Measurements from ENCODE around the gene PPP2R3C.

The PPP2R3C gene

GRCh38 chr14:35133542-35134328, 11.9 kb upstream of the PPP2R3C start:
- no peak overlapping the region for H3K4me3 ChIP-seq (replicated peaks; ENCODE audit: low read depth, low read length)
- DNase-seq (ENCODE audit: extremely low read depth, low read depth), result no peak
- TF ChIP-seq, protein P1, sequence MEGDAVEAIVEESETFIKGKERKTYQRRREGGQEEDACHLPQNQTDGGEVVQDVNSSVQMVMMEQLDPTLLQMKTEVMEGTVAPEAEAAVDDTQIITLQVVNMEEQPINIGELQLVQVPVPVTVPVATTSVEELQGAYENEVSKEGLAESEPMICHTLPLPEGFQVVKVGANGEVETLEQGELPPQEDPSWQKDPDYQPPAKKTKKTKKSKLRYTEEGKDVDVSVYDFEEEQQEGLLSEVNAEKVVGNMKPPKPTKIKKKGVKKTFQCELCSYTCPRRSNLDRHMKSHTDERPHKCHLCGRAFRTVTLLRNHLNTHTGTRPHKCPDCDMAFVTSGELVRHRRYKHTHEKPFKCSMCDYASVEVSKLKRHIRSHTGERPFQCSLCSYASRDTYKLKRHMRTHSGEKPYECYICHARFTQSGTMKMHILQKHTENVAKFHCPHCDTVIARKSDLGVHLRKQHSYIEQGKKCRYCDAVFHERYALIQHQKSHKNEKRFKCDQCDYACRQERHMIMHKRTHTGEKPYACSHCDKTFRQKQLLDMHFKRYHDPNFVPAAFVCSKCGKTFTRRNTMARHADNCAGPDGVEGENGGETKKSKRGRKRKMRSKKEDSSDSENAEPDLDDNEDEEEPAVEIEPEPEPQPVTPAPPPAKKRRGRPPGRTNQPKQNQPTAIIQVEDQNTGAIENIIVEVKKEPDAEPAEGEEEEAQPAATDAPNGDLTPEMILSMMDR (IDR thresholded peaks at IDR 0.05; ENCODE audit: low read depth, low read length, missing control alignments), result no peak

DNA sequence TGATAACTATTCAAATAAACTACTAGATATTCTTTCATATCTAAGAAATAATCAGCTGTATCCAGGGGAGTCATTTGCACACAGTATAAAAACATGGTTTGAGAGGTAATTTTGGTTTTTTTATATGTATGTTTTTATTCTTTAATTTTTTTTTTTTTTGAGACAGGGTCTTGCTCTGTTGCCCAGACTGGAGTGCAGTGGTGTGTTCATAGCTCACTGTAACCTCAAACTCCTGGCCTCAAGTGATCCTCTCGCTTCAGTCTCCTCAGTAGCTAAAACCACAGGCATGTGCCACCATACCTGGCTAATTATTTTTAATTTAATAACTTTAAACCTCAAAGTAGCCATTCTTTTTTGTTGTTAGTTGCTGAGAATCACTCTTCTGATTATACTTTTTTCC, 2.3 kb upstream of the PPP2R3C start:
- no peak for DNase-seq (ENCODE audit: extremely low read depth, low read depth)
- H3K4me3 ChIP-seq (replicated peaks; ENCODE audit: low read depth, low read length), result no peak overlapping the region
- TF ChIP-seq, protein P1 (IDR thresholded peaks at IDR 0.05; ENCODE audit: low read depth, low read length, missing control alignments), result no peak

GRCh38 chr14:35123388-35123703, 1.6 kb upstream of the PPP2R3C start:
- H3K4me3 ChIP-seq (replicated peaks; ENCODE audit: low read depth, low read length), result peak overlapping the region; percentile 90
- TF ChIP-seq, protein P1 (IDR thresholded peaks at IDR 0.05; ENCODE audit: low read depth, low read length, missing control alignments), result no peak
- no peak for DNase-seq (ENCODE audit: extremely low read depth, low read depth)

- peak; percentile 27 for DNase-seq (ENCODE audit: extremely low read depth, low read depth)
- TF ChIP-seq, protein P1 (IDR thresholded peaks at IDR 0.05; ENCODE audit: low read depth, low read length, missing control alignments), result no peak
- peak overlapping the region; percentile 90 for H3K4me3 ChIP-seq (replicated peaks; ENCODE audit: low read depth, low read length)
Observed at GRCh38 chr14:35122696-35123387, 1.1 kb upstream of the PPP2R3C start.

DNA sequence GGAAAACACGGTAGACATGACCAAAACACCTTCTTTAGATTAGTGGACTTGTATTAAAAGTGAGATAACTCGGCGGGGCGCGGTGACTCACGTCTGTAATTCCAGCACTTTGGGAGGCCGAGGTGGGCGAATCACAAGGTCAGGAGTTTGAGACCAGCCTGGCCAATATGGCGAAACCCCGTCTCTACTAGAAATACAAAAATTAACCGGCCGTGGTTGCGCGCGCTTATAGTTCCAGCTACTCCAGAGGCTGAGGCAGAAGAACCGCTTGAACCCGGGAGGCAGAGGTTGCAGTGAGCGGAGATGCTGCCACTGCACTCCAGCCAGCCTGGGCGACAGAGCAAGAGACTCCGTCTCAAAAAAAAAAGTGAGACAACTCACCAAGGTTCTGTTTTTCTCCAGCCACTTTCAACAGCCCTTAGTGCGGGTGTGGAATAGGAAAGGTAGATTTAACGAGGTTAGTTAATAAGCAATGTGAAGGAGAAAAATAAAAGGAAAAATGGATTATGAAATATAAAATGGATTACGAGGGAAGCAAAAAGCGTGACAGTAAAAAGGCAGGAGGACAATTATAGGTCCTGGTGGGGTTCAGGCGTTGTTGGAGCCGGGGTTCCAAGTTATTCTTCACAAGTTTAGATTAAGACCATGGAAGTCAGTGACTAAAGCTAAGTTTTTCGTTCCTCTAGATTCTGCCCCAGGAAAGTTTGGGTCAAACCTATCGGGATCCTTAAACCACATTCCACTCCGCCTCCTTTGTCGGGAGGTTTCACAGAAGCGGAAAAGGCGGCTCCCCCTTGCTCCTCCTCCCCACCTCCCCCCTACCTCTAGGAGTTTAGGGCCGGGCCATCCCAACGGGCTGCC, 534 bp downstream of the PPP2R3C start:
- H3K4me3 ChIP-seq (replicated peaks; ENCODE audit: low read depth, low read length), result peak overlapping the region; percentile 90
- DNase-seq (ENCODE audit: extremely low read depth, low read depth), result no peak
- TF ChIP-seq, protein P1 (IDR thresholded peaks at IDR 0.05; ENCODE audit: low read depth, low read length, missing control alignments), result no peak

DNA sequence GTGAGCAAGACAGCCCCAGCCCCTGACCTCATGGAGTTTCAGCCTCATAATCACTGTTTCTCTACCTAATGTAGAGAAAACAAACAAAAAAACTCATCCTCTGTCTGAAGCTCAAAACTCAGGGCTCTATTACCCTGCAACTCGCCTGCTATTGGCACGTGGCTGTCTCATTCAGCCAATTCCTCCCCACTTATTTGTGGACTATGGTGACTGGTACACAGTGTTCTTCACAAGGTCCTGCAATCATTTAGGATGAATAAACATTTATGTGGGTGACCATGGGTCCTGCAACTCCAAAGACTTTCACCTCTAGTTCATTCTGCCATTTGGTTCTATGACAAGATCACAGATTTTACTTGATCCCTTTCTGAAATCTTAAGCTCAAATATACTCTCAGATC, 4.7 kb downstream of the PPP2R3C start:
- TF ChIP-seq, protein P1 (IDR thresholded peaks at IDR 0.05; ENCODE audit: low read depth, low read length, missing control alignments), result no peak
- no peak for DNase-seq (ENCODE audit: extremely low read depth, low read depth)
- H3K4me3 ChIP-seq (replicated peaks; ENCODE audit: low read depth, low read length), result no peak overlapping the region
